CD4-positive, alpha-beta T cell treated with Interleukin-12 subunit alpha and Interleukin-12 subunit beta, for 1 hour (primary cell): Measurements from ENCODE around the gene DLGAP4.
A peak's percentile ranks its signal among the peaks of the same experiment; 100 is the strongest.

ENCODE experiments used
- DNase-seq: peaks from one replicate; pipeline ENCODE4 v3.0.0-alpha.2; 2020

DLGAP4 gene

DNA sequence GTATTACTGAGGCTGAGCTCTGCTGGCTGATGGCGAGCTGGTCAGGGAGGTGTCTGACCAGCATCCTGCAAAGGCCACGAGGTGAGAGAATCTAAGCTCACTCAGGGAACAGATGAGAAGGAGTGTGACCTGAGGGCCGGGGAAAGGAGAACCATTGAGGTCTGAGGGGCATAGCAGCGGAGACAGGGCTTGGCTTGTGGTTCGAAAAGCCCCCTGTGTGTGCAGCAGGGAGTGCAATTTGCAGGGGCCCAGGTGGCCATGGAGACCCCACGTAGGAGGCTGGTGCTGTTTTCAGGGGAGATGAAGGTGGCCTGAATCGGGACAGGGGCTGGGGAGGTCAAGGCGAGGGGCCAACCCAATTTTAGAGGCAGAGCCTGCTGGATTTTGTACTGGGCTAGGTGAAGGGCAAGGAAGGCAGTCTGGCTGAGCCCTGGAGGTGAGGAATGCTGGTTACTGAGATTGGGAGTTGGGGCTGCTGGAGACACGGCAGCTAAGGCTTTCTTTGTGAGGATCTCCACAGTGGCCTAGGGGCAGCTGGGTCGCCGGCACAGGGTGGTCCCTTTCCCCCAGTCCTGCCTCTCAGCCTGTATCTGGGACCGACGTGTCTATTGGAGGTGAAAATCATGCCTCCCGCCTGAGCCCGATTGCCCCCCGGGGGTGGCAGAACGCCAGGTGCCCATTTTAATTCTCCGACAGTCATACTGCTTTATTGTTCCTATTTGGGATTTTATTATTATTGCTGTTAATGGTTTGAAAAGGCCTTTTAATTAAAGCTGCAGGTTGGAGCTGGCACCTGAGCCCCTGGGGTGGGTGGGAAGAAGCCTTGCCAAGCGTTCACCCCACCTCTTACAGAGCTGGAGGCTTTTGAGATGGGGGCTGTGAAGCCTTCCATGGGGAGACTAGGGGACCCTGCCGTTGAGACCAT lies 28.4 kb downstream of the DLGAP4 start:
- DNase-seq: no peak

DNA sequence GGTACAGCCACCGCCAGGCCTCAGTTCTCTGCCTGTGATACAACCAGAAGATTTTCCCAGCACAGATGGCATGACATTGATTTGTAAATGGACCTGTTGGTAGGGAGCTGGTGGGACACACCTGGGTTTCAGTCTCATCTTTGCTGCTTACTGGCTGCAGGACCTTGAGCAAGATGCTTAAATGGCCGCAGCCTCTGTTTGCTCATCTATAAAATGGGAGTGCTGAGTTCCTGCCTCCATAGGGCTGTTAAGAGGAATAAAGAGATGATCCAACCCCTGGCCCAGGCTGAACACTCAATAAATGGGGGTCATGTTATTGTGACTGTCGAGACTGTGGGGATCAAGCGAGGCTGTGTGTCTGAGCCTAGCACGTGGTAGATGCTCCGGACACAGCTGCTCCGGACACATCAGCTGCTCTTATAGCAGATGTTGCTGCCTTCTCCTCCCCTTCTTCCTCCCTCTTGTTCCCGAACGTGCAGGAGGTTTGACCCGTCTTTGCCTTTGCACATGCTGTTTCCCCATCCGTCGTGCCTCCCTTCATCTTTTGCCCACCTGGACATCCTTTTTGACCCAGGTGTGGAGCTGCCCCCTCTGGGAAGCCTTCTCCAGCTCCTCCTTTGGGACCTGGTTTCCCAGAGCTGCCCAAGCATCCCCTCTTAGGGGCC lies 29.2 kb downstream of the DLGAP4 start:
- no peak for DNase-seq

DNA sequence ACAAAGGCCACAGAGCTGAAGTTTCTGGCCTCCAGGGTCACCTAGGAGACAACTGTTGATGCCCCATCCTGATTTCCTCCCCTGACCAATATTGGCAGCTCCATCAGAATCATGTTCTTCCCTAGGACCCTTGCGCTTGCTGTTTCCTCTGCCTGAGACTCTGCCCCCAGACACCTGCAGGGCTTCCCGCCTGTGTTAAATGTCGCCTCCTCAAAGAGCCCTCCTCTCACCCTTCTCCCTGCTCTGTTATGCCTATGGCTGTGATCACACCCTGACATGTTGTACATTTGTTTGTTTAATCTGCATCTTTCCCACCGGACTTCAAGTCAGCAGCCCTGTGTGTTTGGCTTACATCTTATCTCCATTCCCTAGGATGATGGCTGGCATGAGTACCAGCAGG lies 30.1 kb downstream of the DLGAP4 start:
- no peak for DNase-seq

DNA sequence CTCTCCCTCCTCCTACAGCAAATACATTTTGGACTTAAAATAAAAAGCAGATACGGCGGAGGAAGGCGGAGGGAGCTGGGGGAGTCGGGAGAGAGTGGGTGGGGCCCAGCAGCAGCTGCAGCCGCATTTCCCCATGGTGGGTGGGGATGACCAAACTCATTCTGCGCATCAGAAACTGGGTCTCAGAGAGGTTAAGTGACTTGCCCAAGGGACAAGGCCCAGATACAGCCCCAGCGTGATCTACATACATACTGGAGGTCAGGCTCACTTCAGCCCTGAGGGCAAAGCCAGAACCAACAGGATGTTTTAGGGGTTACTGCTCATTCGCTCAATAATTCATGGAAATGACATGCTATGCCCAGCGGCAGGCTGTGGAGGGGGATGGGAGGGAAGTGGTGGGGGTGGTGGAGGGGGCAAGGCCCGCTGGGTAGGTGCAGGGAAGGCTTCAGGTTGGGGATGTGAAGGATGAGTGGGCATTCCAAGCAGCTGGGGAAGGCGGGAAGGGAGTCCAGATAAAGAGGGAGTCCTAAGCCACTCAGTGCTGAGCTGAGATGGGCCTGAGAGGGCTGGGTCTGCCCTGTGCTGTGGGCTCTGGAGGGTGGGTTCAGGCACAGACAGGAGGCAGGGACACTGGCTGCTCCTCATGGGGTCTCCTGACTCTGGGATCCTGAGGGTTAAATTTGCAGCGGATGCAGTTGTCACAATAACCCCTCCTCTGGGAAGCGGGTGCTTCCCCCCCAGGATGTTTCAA lies 31.0 kb downstream of the DLGAP4 start:
- DNase-seq: no peak

DNA sequence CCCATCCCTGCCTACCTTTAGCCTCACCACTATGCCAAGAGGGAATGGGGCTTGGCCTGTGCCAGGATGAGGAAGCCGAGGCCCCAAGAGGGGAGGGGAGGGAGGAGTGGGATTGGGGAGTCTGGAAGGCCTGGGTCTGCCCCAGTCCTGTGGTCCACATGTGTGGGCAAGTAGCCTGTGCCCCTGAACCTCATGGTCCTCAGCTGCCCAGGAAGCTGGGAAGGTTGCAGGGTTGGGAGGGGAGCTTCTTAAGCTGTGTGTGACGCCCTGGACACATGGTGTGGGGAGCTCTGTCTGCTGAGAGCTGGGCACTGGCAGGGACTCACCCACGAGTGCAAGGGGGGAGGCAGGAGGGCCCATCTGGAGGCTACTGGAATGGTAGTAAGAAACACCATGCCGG lies 31.7 kb downstream of the DLGAP4 start:
- DNase-seq: no peak

DNA sequence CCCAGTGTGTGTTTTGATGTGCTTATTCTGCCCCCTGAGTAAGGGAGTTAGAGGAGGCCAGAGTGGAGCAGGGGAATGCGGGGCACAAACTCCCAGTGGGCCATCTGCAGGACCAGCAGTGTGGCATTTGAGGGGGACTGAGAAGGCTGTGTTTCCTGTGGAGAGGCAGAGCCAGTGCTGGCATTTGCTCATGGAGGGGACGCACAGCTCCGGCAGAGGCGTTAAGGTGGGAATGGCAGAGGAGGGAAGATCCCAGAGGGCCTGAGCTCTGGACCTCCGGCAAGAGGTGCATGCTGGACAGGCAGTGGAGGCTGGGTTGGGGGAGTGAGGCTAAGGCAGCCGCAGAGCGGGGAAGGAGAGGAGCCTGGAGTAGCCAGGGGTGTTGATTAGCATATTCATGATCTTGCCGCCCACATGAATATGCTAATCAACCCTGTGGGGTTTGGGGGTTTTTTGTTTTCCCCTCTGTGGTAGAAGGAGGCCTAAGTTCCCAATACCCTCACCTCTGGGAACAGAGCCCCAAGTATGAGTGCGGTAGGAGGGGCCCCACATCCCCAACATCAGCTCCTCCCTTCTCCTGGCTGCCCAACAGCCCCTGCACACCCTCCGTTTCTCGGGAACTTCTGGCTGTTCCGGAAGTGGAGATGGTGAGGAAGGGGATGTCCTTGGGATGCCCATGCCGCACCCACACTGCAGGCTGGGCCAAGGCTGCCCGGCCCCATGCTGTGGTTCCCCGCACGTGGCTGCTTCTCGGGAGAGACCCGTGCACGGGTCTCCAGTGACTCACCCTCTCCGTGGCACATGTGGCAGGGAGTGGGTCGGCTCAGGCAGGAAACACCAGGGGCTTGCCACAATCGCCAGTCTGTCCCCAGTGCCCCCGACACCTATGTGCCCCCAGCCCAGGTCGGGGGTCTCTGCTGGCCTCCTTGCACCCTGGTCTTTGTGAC lies 33.8 kb downstream of the DLGAP4 start:
- DNase-seq: no peak

DNA sequence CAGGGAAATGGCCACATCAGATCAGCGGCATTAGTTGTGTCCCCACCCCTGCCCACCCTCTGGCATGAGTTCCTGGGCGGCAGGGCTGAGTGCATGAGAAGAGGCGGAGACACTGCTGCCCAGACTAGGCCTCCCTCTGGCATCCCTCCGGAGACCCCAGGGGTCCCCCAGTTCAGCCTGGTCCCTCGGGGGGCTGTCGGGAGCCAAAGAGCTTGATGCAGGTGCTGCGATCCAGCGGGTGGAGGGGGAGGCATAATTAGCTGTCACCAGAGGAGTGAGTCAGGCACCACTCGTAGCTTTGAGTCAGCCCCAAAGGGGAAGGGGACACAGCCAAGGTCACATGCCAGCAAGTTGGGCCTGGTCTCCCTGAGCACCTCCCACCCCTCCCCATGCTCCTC lies 34.5 kb downstream of the DLGAP4 start:
- no peak for DNase-seq

DNA sequence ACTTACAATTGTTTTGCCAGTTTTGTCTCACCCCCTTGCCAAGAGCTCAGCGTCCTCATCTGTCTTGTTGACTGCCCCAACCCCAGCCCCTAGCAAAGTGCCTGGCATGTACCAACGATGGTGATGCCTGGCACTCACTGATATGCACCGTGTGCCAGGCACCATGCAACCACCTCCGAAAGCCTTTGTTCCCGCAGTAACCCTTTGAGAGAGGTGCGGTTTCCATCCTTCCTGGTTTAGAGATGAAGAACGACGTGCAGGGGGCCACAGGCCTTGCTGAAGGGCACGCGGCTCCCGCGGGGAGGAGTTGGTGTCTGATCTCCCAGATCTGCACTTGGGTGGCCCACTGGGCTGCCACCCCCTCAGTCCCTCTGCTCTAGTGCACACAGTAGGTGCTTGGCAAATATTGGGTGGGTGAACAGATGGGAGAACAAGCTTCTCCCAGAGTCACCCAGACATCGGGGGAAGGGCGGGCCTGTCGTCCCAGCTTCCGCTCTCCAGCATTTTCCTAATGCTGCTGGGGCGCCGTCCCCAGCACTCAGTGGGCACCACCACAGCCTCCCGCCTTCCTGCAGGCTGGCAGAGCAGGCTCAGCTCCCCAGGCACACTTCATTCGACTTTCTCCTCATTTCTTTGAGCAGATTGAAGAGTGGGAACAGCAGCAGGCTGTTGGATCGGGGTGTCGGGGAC lies 35.3 kb downstream of the DLGAP4 start:
- no peak for DNase-seq

DNA sequence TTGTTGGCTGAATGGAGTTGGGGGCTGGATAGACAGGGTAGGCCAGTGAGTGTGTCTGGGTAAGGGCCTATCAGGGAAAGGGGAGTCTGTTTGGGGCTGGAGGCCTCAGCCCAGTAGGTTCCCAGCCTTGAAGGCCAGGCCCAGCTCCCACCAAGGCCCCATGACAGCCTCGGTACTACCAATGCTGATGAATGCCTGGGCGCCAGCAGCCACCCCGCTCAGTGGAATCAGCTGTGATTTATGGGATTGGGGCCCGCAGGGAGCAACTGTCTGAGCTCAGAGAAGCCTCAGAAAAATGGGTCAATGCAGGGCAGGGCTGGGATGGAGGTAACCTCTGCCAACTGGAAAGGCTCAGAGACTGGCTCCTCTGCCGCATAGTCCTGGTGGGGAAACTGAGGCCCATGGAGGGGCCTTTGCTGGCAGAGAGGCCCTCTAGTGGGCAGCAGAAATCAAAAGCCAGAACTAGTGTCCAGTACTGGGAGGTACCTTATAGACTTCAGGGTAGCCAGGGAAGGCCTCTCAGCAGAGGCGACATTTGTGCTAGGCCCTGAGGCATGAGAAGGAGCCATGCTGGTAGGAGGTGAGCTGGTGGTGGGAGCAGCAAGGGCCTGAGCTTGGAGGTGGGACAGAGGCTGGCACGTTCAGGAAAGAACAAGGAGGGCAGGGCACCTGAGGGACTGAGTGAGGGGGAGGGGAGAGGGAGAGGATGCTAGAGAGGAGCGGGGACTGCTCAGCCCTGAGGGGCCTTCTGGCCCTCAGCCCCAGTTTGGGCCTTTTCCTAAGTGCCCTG lies 36.4 kb downstream of the DLGAP4 start:
- DNase-seq: no peak

DNA sequence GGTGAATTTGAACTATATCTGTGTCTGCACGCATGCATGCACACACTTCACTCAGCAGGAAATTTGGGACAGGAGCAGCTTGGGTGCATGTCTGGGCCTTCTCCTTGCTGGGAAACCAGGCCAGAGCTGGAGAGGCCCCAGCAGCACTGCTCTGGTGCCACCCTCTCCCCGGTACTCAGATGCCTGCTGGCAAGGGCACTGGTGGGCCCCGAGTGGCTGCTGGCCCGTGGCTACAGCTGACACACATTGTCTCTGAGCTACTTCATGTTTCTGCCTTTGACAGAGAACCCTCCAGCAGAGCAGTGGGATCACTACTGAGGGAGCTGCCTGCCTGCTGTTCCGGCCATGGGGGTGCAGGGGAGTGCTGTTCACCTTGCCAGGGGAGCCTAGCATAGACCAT lies 37.5 kb downstream of the DLGAP4 start:
- no peak for DNase-seq

DNA sequence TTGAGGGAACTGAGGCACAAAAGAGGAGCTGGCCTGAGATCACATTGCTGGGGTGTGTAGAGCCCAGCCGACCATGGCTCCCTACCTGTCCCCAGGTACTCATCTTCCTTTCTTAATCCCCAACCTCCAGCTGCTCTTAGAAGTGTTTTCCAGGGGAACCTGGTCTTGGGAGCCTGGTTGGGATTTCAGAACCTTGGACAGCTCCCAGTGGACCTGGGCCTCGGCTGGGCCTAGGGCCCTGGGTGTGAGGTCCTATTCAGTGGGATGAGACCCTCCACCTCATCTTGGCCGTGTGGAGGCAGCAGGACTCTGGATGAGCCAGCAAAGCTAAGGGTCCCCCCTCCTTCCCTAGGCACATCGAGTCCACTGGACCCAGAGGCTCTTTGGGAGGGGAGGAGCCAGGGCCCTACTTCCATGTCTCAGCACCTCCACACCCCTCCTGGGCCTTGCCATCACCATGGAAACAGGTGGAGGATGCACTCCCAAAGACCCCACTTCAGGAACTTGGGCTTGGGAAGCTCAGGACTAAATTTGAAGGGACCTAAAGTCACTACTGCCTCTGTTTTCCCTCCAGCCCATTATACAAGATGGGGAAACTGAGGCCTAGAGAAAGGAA lies 38.5 kb downstream of the DLGAP4 start:
- DNase-seq: peak; percentile 4

DNA sequence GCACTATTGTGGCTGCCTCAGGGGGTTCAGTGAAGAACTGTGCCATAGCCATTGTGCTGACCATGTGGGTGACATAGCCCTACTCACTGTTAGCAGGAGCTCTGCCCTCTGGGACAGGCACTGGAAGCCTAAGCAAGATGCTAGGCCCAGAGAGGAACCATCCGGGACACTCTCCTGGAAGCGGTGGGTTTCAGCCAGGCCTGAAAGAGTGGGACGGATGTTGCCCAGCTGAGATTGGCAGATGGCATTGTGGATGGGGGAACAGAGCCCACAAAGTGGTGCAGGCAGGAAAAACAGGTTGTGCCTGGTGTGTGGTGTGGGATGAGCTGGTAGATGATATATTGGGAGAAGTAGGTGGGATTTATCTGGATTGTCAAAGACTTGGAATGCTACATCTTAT lies 40.1 kb downstream of the DLGAP4 start:
- no peak for DNase-seq

DNA sequence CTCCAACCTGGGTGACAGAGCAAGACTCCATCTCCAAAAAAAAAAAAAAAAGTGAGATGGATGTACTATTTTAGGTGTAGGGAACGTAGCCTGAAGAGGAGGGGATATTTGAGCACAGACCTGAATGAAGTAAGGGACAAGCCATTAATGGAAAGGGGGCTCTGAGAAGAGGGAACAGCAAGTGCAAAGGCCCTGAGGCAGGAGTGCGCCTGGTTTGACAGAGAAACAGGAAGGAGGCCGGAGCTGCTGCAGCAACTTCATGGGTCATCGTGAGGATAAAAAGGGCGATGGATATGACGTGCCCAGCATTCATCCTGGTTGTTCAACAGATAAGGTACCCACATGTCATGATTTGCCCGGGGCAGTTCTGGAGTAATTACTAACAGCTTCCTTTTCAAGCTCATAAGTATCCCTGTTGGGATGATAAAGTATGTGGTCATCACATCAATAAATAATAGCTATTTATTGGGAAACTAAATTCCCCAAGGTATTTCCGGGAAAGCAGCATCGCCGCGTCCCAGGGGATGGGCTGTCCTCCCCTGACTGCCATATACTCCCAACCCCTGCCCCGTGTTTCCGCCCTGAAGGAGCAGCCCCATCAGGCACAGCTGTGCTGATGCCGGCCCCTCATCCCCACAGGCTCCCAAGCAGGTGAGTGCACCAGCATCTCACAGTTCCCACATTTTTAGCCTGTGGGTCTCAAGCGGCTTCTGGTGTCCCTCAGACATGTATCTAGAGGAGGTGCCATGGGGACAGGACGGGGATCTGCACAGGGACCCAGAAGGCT lies 43.4 kb downstream of the DLGAP4 start:
- no peak for DNase-seq

DNA sequence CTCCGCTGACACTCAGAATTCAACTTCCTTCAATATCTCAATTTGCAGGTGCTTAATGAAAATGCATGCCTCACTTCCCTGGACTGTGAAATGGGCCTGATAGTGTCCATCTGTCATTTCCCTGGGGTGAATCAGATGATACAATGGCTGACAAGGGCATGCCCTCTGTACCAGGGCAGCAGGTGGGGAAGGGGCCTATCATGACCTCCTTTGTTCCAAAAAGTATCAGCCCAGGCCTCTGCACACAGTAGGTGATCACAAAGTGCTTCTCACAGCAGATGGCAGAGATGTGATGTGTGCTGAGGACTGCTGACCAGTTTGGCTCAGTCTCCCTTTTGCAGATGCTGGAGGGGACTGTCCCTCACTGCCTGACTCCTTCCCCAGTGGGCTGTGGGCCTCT lies 44.3 kb downstream of the DLGAP4 start:
- DNase-seq: no peak

DNA sequence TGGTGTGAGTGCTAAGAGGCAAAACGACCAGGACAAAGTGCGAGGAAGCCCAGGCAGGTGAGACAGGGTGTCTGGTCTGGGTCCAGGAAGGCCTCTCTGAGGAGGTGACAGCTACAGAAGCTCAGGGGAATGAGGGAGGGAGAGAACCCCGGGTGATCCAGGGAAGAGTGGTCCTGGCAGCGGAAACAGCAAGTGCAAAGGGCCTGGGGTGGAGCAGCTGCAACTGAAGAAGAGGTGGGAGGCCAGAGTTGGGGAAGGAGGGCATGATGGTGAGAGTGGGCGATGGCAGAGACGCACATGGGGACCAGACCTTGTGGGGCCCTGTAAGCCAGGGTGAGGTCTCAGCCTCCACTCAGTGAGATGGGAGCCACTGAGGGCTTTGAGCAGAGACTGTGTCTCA lies 45.8 kb downstream of the DLGAP4 start:
- DNase-seq: no peak

DNA sequence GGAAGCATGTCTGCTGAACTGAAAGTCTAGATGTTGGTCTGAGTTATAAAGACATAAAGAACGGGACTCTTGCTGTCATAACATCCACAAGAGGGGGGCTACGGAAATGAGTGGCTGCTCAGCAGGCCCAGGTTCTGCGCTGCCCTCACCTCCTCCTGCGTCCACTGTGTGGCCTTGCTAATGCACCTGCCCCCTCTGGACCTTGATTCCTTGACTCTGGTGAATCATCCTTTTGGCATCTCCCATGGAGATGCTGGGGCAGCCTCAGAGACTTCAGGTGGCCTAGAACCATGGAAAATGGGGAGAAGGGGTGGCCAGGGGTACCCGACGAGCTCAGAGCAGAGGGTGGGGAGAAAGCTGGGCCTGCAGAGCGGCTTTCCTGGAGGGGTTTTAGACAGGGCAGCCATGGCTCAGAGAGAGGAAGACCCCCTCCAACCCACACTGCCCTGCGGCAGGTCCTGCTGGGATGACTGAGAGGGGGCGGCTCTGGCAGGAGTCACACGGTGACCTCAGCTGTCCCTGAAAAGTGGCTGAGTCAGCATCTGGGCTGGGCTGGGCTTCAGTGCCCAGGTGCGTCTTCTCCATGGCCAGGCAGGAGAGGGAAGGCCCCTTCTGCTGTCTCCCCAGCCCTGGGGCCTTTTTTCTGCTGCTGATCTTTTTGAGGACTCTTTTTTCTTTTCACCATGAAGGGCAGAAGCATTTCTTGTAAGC lies 46.9 kb downstream of the DLGAP4 start:
- no peak for DNase-seq

DNA sequence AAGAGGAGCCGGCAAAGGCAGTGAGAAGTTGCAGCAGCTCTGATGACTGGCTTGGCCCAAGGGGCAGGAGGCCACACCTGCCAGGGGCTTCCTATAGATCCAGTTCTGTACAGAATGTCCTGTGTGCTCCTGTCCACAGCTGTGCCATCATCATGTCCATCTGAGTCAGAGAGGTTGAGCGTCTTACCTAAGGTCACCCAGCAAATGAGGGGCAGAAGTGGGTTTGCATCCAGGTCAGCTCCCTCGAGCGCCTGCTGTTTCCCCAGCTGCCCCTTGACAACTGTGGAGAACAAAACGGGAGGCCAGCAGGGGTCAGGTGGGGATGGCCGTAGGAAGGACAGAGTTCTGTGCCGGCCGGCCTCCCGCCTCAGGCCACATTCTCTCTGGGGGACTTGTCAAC lies 47.6 kb downstream of the DLGAP4 start:
- no peak for DNase-seq

DNA sequence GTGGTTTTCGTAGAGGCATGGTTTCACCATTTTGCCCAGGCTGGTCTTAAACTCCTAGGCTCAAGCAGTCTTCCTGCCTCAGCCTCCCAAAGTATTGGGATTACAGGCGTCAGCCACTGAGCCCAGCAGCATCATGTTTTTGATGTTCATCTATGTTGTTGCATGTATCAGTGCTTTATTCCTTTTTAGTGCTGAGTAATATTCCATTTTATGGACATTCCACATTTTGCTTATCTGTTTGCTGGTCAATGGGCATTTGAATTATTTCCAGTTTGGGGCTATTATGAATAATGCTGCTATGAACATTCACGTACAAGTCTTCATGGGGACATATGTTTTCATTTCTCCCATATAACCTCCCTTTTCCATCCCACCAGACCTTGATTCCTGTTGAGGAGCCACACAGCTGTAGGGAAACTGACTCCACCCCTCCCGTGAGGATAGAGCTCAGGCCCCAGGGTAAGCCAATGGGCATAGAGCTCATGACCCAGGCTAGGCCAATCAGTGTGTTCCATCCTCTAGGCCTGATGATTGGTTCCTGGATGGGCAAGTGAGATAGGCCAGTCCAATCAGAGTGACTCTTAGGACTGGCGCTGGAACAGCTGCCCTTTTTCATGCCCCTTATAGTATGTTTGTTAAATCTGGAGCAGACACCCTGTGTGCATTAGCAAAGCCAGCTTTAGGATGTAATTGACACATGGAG lies 49.5 kb downstream of the DLGAP4 start:
- no peak for DNase-seq
